GM12878 (cell line): Measurements from ENCODE around the gene SRGAP1. TPM values are rescaled to one million over a fixed set of nuclear protein-coding genes. Genes with fewer than 3 reads are reported as not detected.

Source experiments
- ATAC-seq: fragments of 200-7000 bp; cut with Tn5 transposase; 3 replicates; pipeline ENCODE4 v1.9.1; 2020; ENCODE audit warnings: mild to moderate bottlenecking, moderate library complexity
- BruUV-seq: library from RNA; stranded (reverse); fragments of 400-500 nt; replicated peaks from 2 replicates; lab custom pipeline; 2021; lab: Mats Ljungman, UMichigan
- CTCF ChIA-PET: fragments of 300-600 bp; sonication (Branson Sonifier 250); formaldehyde crosslinking; extraction: SDS; loops from one replicate; lab custom pipeline; 2021; ENCODE audit warnings: inconsistent platforms; lab: Yijun Ruan, JAX
- POLR2A ChIA-PET: fragments of 350-600 bp; formaldehyde crosslinking; extraction: SDS; loops from one replicate; lab custom pipeline; 2021; ENCODE audit warnings: inconsistent platforms; lab: Charles Lee
- RAD21 ChIA-PET: fragments of 300-600 bp; sonication (Branson Sonifier 250); formaldehyde crosslinking; loops from one replicate; lab custom pipeline; 2023; ENCODE audit warnings: antibody characterized with exemption; ENCODE audit not compliant: unreplicated experiment; lab: Charles Lee
- SMC1A ChIA-PET: fragments of 300-600 bp; sonication (Branson Sonifier 250); formaldehyde crosslinking; loops from one replicate; lab custom pipeline; 2023; ENCODE audit not compliant: unreplicated experiment, uncharacterized antibody; lab: Charles Lee
- DNase-seq: peaks from one replicate; pipeline ENCODE4 v3.0.0-alpha.2; 2011; ENCODE audit warnings: low read depth, low spot score
- FAIRE-seq: peaks from 3 replicates; lab custom pipeline; 2011; peaks lifted over from hg19 to GRCh38; lab: Jason Lieb, UNC
- H2AFZ ChIP-seq: 2 replicates; pipeline ENCODE4 v1.6.0; 2011; ENCODE audit warnings: low read depth, low read length, control low read depth; ENCODE audit not compliant: control insufficient read depth
- H3K27ac ChIP-seq: 2 replicates; pipeline ENCODE4 v1.5.1; 2011; ENCODE audit warnings: control low read depth; ENCODE audit not compliant: control insufficient read depth, insufficient read depth
- H3K27me3 ChIP-seq, 2 experiments: replicated peaks in 1 of 2; 2 replicates each; pipeline versions ENCODE4 v1.6.0 to v1.6.1; 2011; ENCODE audit warnings: low read length in 1 of 2; ENCODE audit not compliant: control insufficient read depth in 2 of 2, insufficient read depth in 2 of 2
- H3K36me3 ChIP-seq, 2 experiments: 2 replicates each; pipeline ENCODE4 v1.5.1; 2011; ENCODE audit warnings: low read length in 1 of 2; ENCODE audit not compliant: control insufficient read depth in 2 of 2, insufficient read depth in 2 of 2
- H3K4me1 ChIP-seq: 2 replicates; pipeline ENCODE4 v1.6.1; 2011; ENCODE audit warnings: mild to moderate bottlenecking, low read length, moderate library complexity, mixed read lengths; ENCODE audit not compliant: control insufficient read depth, insufficient read depth
- H3K4me2 ChIP-seq: 2 replicates; pipeline ENCODE4 v1.6.0; 2011; ENCODE audit warnings: control low read depth; ENCODE audit not compliant: control insufficient read depth, insufficient read depth
- H3K4me3 ChIP-seq: fragments of 200-600 bp; sonication (generic); 2 replicates; pipeline ENCODE4 v1.5.1; 2016
- H3K79me2 ChIP-seq: 2 replicates; pipeline ENCODE4 v1.6.0; 2011; ENCODE audit warnings: low read length; ENCODE audit not compliant: control insufficient read depth, insufficient read depth
- H3K9ac ChIP-seq: 2 replicates; pipeline ENCODE4 v1.8.0; 2011; ENCODE audit warnings: low read length, control low read depth, mixed read lengths; ENCODE audit not compliant: control insufficient read depth, insufficient read depth
- H3K9me3 ChIP-seq: replicated peaks from 3 replicates; pipeline ENCODE4 v1.5.1; 2011; ENCODE audit warnings: mild to moderate bottlenecking, low read length; ENCODE audit not compliant: control insufficient read depth, insufficient read depth
- H4K20me1 ChIP-seq: 2 replicates; pipeline ENCODE4 v1.6.0; 2011; ENCODE audit not compliant: control insufficient read depth, insufficient read depth
- ASH2L ChIP-seq: fragments of 300-600, 200-600 bp; sonication (generic); IDR thresholded peaks from 2 replicates; pipeline ENCODE4 v1.6.1; 2017; ENCODE audit warnings: low read depth, mild to moderate bottlenecking, borderline replicate concordance
- CHD4 ChIP-seq: fragments of 200-600 bp; sonication (generic); IDR thresholded peaks from 2 replicates; pipeline ENCODE4 v1.6.1; 2016; ENCODE audit warnings: mild to moderate bottlenecking
- HDAC2 ChIP-seq: fragments of 200-600 bp; sonication (generic); IDR thresholded peaks from 2 replicates; pipeline ENCODE4 v1.6.1; 2017
- PAX8 ChIP-seq: fragments of 450-650 bp; IDR thresholded peaks from 2 replicates; pipeline ENCODE4 v1.6.1; 2017; ENCODE audit warnings: mild to moderate bottlenecking, moderate library complexity
- POU2F2 ChIP-seq: IDR thresholded peaks from 3 replicates; pipeline ENCODE4 v1.6.1; 2011; ENCODE audit warnings: low read depth, mild to moderate bottlenecking, low read length, borderline replicate concordance
- RFX5 ChIP-seq: IDR thresholded peaks from 2 replicates; pipeline ENCODE4 v1.6.1; 2011; ENCODE audit warnings: low read depth, low read length, improper control_type of control experiment
- SIN3A ChIP-seq: IDR thresholded peaks from 2 replicates; pipeline ENCODE4 v1.6.1; 2012; ENCODE audit warnings: low read depth, low read length, improper control_type of control experiment
- TCF7 ChIP-seq: IDR thresholded peaks from 2 replicates; pipeline ENCODE4 v1.6.1; 2014; ENCODE audit warnings: antibody characterized with exemption, borderline replicate concordance
- WGBS: methylation state at CpG from one replicate; pipeline ENCODE4 v1.1.6; 2016; ENCODE audit warnings: low lambda C conversion rate; ENCODE audit not compliant: insufficient replicate concordance, insufficient coverage; ENCODE audit errors: missing lambda C conversion rate; 5-methylcytosine and 5-hydroxymethylcytosine counted together
- in situ Hi-C: fragments of 300-500 bp; cut with MboI; formaldehyde crosslinking; loops from 9 replicates; pipeline ENCODE4 v1.14.3; 2018; ENCODE audit warnings: mixed read lengths
- intact Hi-C: fragments of 100-400 bp; cut with micrococcal nuclease; formaldehyde crosslinking; loops from one replicate; pipeline ENCODE4 v1.14.2; 2022; ENCODE audit not compliant: unreplicated experiment
- polyA plus RNA-seq, 11 experiments: library from polyadenylated mRNA; depleted of rRNA in 4 of 11; unstranded in 6 of 11; stranded (reverse) in 5 of 11; fragments of >200 nt; fragmentation: Nextera tagmentation in 4 of 11; fragmentation: Illumina TruSeq in 1 of 11; extraction: Ambion mirVana in 4 of 11; extraction: Trizol in 1 of 11; gene quantifications; 1 replicate in 1 of 11; 2 replicates in 10 of 11; pipeline versions ENCODE4 v1.2.1 to v1.2.3, GENCODE V29; 2011 to 2016; ENCODE audit warnings: inconsistent platforms in 2 of 11, missing spikeins in 2 of 11, low read depth in 1 of 11
- total RNA-seq, 4 experiments: library from RNA; depleted of rRNA in 3 of 4; stranded (reverse); fragments of >200 nt in 3 of 4; fragmentation: Illumina TruSeq in 1 of 4; extraction: Trizol in 1 of 4; gene quantifications; 2 replicates each; pipeline versions ENCODE4 v1.2.1 to v1.2.3, GENCODE V29; 2013 to 2021
- TF ChIP-seq, protein P1 (sequence below): fragments of 450-650 bp; IDR thresholded peaks from 2 replicates; pipeline ENCODE4 v1.6.1; 2018; ENCODE audit warnings: mild to moderate bottlenecking, low read depth, moderate library complexity; ENCODE audit not compliant: partially characterized antibody

The SRGAP1 gene
- total and polyA plus RNA-seq, 10 of the 15 experiments (the other 5 are each of a cell fraction or from before 2014, with no cell fraction given) = 0.16 to 0.85 (median 0.46) TPM

DNA sequence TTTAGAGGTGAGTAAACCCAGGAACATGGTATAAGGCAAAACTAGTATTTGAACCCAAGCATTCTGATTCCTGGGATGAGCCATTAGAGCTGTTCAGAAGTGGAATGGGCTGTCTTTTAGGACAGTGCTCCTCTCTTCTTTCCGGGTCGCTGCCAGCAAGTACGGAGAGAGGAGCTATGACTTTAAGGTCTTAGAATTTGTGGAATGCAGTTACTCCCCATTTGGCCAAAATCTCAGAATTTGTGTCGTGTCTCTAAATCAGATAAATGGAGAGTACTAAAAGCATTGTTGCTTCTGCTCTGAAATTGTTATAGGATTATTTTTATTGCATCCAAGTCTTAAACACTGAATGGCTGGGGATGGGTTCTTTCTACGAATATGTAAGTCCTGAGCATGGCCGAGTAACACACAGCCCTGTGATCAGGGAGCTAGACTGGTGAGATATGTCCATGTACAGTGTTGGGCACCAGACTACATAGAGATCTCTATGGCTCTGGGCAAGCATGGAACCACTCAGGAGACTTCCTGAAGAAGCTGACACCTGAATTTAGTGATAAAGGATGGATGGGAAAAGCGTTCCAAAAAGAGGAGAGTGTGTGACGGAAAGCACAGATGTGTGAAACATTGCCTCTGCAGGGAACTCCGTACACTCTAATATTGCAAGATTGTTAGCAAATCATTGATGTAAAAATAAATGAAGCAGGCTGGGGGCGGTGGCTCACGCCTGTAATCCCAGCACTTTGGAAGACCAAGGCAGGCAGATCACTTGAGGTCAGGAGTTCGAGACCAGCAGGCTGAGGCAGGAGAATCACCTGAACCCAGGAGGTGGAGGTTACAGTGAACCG lies 184.7 kb downstream of the SRGAP1 start:
- Histone ChIP-seq H3K27ac (no peak overlapping the region), H3K4me3 (no peak overlapping the region), H2AFZ (no peak overlapping the region), H3K79me2 (no peaks in the 10 kb centered on the region), H3K9ac (no peak overlapping the region), H4K20me1 (no peaks in the 10 kb centered on the region), H3K27me3 (no peaks in the 10 kb centered on the region), H3K9me3 (no peaks in the 10 kb centered on the region), H3K4me1 (no peaks in the 10 kb centered on the region), H3K4me2 (no peak overlapping the region), H3K36me3 (no peaks in the 10 kb centered on the region)
- intact Hi-C loops (no loop called here), in situ Hi-C loops (no loop called here)
- DNase-seq = no peak
- ChIA-PET POLR2A (no interaction called here), RAD21 (no interaction called here), CTCF (no interaction called here), SMC1A (interaction anchor here (1.0 kb wide), 1 partner anchor 13 kb away, joined by 3 read pairs; no protein-coding TSS in a partner anchor)
- FAIRE-seq = no peak
- no TSS peak for BruUV-seq
- no peak for TF ChIP-seq RFX5
- TF ChIP-seq POU2F2 = no peak
- no peak for TF ChIP-seq CHD4
- TF ChIP-seq HDAC2 = no peak
- no peak for TF ChIP-seq TCF7
- TF ChIP-seq PAX8 = no peak
- TF ChIP-seq SIN3A = no peak
- no peak for ATAC-seq
- 51% methylated on average over 13 of the region's 13 CpGs for WGBS

DNA sequence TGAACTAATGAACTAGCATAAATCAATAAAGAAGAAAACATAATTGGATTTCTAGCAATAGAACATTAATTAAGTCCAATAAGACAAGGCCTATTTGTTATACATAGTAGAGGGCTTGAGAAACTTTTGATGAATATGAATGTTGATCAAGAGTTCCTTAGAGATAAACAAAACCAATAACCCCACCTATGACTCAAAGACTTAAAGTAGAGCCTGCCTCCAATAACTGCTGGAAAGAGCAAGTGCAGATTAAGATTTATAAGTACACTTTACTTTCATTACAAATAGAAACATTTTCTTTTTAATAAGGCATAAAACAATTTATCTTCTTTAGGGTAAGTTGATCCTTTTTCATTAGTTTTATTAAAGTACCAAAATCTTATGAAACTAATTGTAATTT lies 185.7 kb downstream of the SRGAP1 start:
- DNase-seq (no peak), ATAC-seq (no peak), FAIRE-seq (no peak)
- ChIA-PET RAD21 (no interaction called here), CTCF (no interaction called here), POLR2A (no interaction called here), SMC1A (no interaction called here)
- in situ Hi-C loops (no loop called here), intact Hi-C loops (no loop called here)
- no peaks in the 10 kb centered on the region for H3K4me1 ChIP-seq
- no peaks in the 10 kb centered on the region for H3K36me3 ChIP-seq
- TF ChIP-seq, protein P1, sequence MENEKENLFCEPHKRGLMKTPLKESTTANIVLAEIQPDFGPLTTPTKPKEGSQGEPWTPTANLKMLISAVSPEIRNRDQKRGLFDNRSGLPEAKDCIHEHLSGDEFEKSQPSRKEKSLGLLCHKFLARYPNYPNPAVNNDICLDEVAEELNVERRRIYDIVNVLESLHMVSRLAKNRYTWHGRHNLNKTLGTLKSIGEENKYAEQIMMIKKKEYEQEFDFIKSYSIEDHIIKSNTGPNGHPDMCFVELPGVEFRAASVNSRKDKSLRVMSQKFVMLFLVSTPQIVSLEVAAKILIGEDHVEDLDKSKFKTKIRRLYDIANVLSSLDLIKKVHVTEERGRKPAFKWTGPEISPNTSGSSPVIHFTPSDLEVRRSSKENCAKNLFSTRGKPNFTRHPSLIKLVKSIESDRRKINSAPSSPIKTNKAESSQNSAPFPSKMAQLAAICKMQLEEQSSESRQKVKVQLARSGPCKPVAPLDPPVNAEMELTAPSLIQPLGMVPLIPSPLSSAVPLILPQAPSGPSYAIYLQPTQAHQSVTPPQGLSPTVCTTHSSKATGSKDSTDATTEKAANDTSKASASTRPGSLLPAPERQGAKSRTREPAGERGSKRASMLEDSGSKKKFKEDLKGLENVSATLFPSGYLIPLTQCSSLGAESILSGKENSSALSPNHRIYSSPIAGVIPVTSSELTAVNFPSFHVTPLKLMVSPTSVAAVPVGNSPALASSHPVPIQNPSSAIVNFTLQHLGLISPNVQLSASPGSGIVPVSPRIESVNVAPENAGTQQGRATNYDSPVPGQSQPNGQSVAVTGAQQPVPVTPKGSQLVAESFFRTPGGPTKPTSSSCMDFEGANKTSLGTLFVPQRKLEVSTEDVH = no peak
- no peak for TF ChIP-seq ASH2L
- H4K20me1 ChIP-seq = no peaks in the 10 kb centered on the region
- no peak overlapping the region for H3K4me2 ChIP-seq
- H3K79me2 ChIP-seq = no peaks in the 10 kb centered on the region
- no peak overlapping the region for H3K9ac ChIP-seq
- H3K27ac ChIP-seq = no peak overlapping the region
- H2AFZ ChIP-seq = no peak overlapping the region
- H3K4me3 ChIP-seq = no peak overlapping the region
- no peaks in the 10 kb centered on the region for H3K27me3 ChIP-seq
- BruUV-seq = no TSS peak
- no peaks in the 10 kb centered on the region for H3K9me3 ChIP-seq
